HepG2 (cell line): Measurements from ENCODE around the gene UHMK1.

Experiments used
- CTCF ChIP-seq: sonication (generic); formaldehyde crosslinking; IDR thresholded peaks from 2 replicates; pipeline ENCODE4 v1.5.0; 2020; ENCODE audit warnings: mild to moderate bottlenecking, missing genetic modification reagents, moderate library complexity
- MEF2D ChIP-seq: sonication (generic); formaldehyde crosslinking; IDR thresholded peaks from 2 replicates; pipeline ENCODE4 v1.5.1; 2020; ENCODE audit warnings: mild to moderate bottlenecking, missing genetic modification reagents
- NCOA2 ChIP-seq: sonication (generic); formaldehyde crosslinking; IDR thresholded peaks from 2 replicates; pipeline ENCODE4 v1.8.0; 2022; ENCODE audit warnings: inconsistent platforms
- RBM22 ChIP-seq: fragments of 200-400 bp; formaldehyde crosslinking; optimal IDR thresholded peaks from 2 replicates; pipeline ENCODE3; 2017; ENCODE audit warnings: mild to moderate bottlenecking, low read length, moderate library complexity
- SIN3A ChIP-seq: IDR thresholded peaks from 2 replicates; pipeline ENCODE4 v1.6.1; 2011; ENCODE audit warnings: low read depth, mild to moderate bottlenecking, control low read depth, low read length, borderline replicate concordance
- SMARCE1 ChIP-seq: fragments of 450-650 bp; IDR thresholded peaks from 2 replicates; pipeline ENCODE4 v1.6.1; 2017; ENCODE audit warnings: borderline replicate concordance
- ZBTB1 ChIP-seq: sonication (generic); formaldehyde crosslinking; IDR thresholded peaks from 2 replicates; pipeline ENCODE4 v1.4.0; 2020; ENCODE audit warnings: missing genetic modification reagents, borderline replicate concordance
- ZBTB33 ChIP-seq: sonication (generic); formaldehyde crosslinking; IDR thresholded peaks from 2 replicates; pipeline ENCODE4 v1.4.0; 2020; ENCODE audit warnings: missing genetic modification reagents
- ZNF296 ChIP-seq: sonication (generic); formaldehyde crosslinking; conservative IDR thresholded peaks from 2 replicates; pipeline ENCODE4 v1.5.0; 2020; ENCODE audit warnings: mild to moderate bottlenecking, missing genetic modification reagents
- ZNF766 ChIP-seq: sonication (generic); formaldehyde crosslinking; IDR thresholded peaks from 2 replicates; pipeline ENCODE4 v1.5.0; 2020; ENCODE audit warnings: missing genetic modification reagents, borderline replicate concordance
- TF ChIP-seq, protein P1 (sequence below): sonication (generic); formaldehyde crosslinking; IDR thresholded peaks from 2 replicates; pipeline ENCODE4 v1.4.0; 2020; ENCODE audit warnings: missing genetic modification reagents

DNA sequence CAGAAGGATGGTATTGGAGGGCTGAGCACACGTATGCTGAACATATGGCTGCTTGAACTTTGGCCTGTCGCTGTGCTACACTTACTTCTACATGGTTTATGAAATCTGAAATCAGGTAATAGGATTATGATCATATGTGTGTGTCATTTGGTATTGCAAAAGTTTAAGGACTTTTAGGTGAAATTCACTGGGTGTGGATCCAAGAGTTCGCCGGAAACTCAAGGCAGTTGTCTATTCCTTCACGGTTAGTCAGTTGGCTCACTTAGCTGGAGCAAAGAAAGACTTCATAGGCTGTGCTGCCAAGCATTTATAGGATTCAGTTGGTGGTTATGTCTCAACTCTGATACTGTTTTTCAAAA, 64.8 kb downstream of the UHMK1 start:
- TF ChIP-seq NCOA2 (no peak), ZBTB33 (CRISPR knock-in tag) (no peak), SMARCE1 (no peak), ZNF766 (CRISPR knock-in tag) (no peak), ZBTB1 (CRISPR knock-in tag) (no peak), CTCF (no peak), MEF2D (CRISPR knock-in tag) (no peak), SIN3A (no peak), RBM22 (no peak), ZNF296 (CRISPR knock-in tag) (no peak)
- TF ChIP-seq, protein P1, sequence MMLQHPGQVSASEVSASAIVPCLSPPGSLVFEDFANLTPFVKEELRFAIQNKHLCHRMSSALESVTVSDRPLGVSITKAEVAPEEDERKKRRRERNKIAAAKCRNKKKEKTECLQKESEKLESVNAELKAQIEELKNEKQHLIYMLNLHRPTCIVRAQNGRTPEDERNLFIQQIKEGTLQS: no peak
